Inferior parietal cortex (tissue), 1 donor: Measurements from ENCODE around the gene SMARCA4.
"Not testable (repeated sequence)": the region's sequence is repeated elsewhere in the genome, so short reads cannot be mapped to it uniquely, and the experiment has no call there.

Experiments
- DNase-seq: peaks from one replicate; pipeline ENCODE4 v3.0.0-alpha.2; 2016; ENCODE audit errors: extremely low spot score

Gene SMARCA4

GRCh38 chr19:10976131-10976892 lies 15.5 kb downstream of the SMARCA4 start:
- DNase-seq: no peak

GRCh38 chr19:10977742-10978092 lies 16.9 kb downstream of the SMARCA4 start:
- DNase-seq: no peak

DNA sequence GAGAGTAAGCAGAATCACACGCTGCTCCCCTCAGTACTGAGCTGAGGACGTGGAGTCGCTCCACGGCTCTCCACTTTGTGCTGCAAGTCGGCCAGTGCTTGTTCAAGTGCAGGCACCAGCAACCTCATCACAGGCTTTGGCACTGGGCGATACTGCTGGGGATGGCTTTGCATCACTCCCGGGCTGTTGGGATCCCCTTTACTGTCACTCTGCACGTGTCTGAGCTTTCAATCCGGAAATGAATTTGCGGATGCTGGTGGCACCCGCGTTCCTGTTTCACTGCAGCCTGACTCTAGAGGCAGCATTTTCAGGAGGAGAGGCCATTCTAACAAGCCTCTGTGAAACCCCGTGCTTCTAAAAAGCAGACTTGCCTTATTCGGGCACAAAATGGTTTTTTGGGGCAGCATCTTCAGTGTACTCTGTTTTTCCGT lies 19.1 kb downstream of the SMARCA4 start:
- DNase-seq: peak; percentile 40

DNA sequence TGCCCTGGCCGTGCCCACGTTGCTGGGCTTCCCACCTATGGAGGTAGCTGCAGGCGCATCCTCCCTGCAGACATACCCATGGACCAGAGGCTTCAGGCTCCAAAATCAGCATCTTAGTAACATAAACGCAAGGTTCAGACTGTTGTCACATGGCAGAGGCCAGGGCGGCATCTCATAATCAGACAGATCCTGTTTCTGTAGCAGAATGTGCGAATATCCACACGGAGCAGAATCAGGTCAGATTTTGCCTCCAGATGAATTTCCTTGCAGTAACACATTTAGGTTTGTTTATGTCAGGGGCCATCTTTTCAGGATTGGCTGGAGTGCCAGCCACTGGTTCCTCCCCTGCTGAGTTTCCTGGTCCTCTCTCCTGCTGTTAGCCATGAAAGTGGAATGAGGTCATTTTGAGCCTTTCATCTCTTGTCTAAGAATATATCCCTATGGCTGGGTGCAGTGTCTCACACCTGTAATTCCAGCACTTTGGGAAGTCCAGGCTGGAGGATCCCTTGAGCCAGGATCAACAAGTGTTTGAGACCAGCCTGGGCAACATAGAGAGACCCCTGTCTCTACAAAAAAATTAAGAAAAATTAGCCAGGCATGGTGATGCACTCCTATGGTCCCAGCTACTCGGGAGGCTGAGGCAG lies 20.5 kb downstream of the SMARCA4 start:
- no peak for DNase-seq

- DNase-seq: no peak
Observed at GRCh38 chr19:10983026-10983425, 22.2 kb downstream of the SMARCA4 start.

- DNase-seq: no peak
Observed at GRCh38 chr19:10984166-10984735, 23.4 kb downstream of the SMARCA4 start.

DNA sequence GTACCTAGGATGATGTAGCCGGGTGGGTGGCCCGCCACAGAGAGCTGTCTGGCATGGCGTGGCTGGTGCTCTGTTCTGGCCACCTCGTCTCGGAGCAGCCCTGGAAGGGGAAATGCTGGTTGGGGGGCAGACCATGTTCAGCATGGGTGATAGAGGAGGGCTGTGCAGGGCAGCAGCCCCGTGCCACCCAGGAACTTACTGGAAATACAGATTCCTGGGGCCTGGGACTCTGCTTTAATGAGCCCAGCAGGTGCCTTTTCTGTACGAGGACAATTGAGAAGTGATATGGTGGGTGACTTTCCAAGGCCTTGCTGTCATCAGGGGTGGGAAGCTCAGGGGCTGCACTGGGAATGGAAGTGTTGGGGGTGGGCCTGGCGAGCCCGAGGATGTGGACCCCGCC lies 24.7 kb downstream of the SMARCA4 start:
- DNase-seq: no peak

DNA sequence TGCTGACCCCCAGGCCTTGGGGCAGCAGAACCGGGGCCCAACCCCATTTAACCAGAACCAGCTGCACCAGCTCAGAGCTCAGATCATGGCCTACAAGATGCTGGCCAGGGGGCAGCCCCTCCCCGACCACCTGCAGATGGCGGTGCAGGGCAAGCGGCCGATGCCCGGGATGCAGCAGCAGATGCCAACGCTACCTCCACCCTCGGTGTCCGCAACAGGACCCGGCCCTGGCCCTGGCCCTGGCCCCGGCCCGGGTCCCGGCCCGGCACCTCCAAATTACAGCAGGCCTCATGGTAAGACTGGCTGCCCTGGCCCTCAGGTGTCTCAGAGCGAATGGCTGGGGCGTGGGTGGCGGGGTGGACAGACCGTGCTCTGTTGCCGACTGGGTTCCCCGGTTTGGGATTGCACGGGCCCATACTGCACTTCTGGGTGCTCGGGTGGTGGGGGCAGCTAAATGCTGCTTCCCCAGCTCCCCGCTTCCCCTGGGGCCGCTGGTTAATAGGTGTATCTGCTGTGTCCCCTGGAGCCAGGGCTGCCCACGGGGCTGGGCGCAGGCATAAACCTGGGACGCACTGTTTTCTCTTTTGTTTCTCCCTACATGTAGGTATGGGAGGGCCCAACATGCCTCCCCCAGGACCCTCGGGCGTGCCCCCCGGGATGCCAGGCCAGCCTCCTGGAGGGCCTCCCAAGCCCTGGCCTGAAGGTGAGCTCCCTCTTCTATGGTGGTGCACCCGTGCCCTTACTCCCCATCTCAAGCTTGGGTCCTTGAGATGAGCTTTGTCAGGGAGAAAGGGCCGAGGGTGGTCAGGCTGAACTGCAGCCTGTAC lies 25.7 kb downstream of the SMARCA4 start:
- no peak for DNase-seq

DNA sequence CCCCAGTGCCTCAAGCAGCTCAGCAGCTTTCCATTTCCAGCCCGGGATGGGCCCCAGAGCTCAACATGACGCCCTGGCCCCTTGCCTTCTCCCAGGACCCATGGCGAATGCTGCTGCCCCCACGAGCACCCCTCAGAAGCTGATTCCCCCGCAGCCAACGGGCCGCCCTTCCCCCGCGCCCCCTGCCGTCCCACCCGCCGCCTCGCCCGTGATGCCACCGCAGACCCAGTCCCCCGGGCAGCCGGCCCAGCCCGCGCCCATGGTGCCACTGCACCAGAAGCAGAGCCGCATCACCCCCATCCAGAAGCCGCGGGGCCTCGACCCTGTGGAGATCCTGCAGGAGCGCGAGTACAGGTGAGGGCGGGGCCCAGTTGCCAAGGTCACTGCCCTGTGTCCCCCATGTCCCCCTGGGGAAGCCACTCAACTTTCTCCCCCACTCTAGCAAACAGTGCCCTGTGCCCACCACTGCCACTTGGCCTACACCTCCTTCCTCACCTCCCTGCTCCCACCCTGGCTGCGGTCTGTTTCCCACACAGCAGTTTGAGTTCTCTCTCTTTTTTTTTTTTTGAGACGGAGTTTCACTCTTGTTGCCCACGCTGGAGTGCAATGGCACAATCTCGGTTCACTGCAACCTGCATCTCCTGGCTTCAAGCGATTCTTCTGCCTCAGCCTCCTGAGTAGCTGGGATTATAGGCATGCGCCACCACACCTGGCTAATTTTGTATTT lies 26.9 kb downstream of the SMARCA4 start:
- DNase-seq: no peak

DNA sequence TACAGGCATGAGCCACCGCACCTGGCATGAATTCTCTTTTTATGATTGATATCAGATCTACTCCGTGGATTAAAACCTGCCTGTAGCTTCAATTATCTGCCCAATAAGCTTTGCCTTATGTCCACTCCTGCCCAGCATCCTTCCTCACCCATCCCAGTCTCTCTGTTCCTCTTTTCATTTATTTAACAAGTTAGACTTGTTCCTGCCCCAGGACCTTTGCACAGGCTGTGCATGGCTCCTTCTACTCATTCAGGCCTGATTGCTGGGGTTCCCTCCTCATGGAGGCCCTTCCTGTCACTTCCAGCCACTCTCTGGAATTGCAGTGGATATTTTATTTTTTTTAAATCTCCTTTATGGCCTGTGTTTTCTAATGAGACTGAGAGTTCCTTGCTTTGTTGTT lies 27.6 kb downstream of the SMARCA4 start:
- no peak for DNase-seq

- DNase-seq: no peak
Observed at GRCh38 chr19:10988921-10989320, 28.1 kb downstream of the SMARCA4 start.

- DNase-seq: no peak
Observed at GRCh38 chr19:10991076-10991475, 30.2 kb downstream of the SMARCA4 start.

- DNase-seq: no peak
Observed at GRCh38 chr19:10991521-10992081, 30.8 kb downstream of the SMARCA4 start.

- not testable (repeated sequence) for DNase-seq
Observed at GRCh38 chr19:10992174-10992573, 31.3 kb downstream of the SMARCA4 start.

GRCh38 chr19:10995926-10996600 lies 35.2 kb downstream of the SMARCA4 start:
- DNase-seq: no peak

DNA sequence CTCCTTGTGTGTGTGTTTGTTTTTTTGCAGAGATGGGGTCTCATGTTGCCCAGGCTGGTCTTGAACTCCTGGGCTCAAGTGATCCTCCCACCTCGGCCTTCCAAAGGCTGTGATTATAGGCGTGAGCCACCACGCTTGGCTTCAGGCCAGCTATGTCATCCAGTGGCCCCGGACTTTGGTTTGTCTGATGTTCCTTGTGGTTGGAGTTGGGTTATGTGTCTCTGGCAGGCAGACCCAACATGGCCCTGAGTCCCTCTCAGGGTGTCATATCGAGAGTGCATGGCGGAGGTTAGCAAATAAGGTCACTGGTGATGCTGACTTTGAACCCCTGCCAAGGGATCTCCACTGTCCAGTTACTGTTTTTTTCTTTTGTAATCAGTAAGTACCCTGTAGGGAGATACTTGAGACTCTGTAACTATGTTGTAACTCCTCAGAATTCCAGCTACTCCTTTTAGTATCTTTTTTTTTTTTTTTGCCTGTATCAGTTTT lies 37.3 kb downstream of the SMARCA4 start:
- DNase-seq: no peak

DNA sequence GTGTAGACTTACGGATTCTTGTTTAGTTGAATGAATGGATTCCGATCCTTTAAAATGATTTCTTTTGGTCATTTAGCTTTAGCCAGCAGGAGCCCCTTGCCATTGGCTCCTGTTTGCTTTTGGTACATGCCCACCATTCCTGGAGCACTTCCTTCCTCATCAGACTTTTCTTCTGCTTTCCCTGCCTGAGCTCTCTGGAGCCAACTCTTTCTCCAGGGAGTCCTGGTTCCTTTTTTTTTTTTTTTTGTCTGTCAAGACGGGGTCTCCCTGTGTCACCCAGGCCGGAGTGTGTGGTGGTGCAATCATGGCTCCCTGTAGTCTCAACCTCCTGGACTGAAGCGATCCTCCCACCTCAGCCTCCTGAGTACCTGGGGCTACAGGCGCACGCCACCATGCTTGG lies 37.8 kb downstream of the SMARCA4 start:
- DNase-seq: no peak

DNA sequence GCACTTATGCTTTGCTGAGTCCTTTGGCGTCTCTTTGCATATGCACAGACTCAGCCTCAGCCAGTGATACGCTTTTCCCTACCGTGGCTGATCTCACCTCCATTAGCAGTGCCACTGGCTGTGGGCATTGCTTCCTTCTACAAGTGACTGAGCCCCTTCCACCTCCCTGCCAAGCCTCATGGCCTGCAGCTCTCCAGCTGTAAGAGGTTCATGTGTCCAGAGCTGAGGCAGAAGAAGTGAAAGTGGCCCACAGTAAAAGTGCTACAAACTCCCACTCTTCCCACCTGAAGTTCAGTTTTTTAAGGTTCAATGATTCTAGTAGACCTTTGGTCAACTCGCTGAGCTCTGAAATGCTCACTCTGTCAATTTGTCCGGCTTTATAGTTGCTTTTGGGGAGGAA lies 44.7 kb downstream of the SMARCA4 start:
- DNase-seq: no peak

GRCh38 chr19:11007385-11007784 lies 46.6 kb downstream of the SMARCA4 start:
- no peak for DNase-seq

GRCh38 chr19:11007962-11008532 lies 47.2 kb downstream of the SMARCA4 start:
- DNase-seq: peak; percentile 8
